Midbrain (tissue), 1 donor: Measurements from ENCODE around the gene IL1RAP.

ENCODE experiments used
- DNase-seq: peaks from one replicate; lab custom pipeline; 2025; lab: John Stamatoyannopoulos, UW

The IL1RAP gene

GRCh38 chr3:190579514-190580137 lies 65.7 kb downstream of the IL1RAP start:
- DNase-seq = no peak

- no peak for DNase-seq
Observed at GRCh38 chr3:190580417-190580816, 66.5 kb downstream of the IL1RAP start.

GRCh38 chr3:190581041-190581541 lies 67.2 kb downstream of the IL1RAP start:
- no peak for DNase-seq

- no peak for DNase-seq
Observed at GRCh38 chr3:190582667-190583066, 68.8 kb downstream of the IL1RAP start.

GRCh38 chr3:190585805-190586630 lies 72.1 kb downstream of the IL1RAP start:
- DNase-seq = no peak

GRCh38 chr3:190586631-190587011 lies 72.7 kb downstream of the IL1RAP start:
- no peak for DNase-seq

GRCh38 chr3:190588570-190588969 lies 74.7 kb downstream of the IL1RAP start:
- DNase-seq = no peak

GRCh38 chr3:190589326-190589725 lies 75.4 kb downstream of the IL1RAP start:
- DNase-seq = no peak

- no peak for DNase-seq
Observed at GRCh38 chr3:190591080-190591479, 77.2 kb downstream of the IL1RAP start.

GRCh38 chr3:190593075-190593474 lies 79.2 kb downstream of the IL1RAP start:
- no peak for DNase-seq

- no peak for DNase-seq
Observed at GRCh38 chr3:190594171-190594570, 80.3 kb downstream of the IL1RAP start.

- no peak for DNase-seq
Observed at GRCh38 chr3:190595179-190595795, 81.4 kb downstream of the IL1RAP start.

GRCh38 chr3:190595807-190596206 lies 81.9 kb downstream of the IL1RAP start:
- no peak for DNase-seq

- no peak for DNase-seq
Observed at GRCh38 chr3:190596349-190597285, 82.7 kb downstream of the IL1RAP start.

- DNase-seq = no peak
Observed at GRCh38 chr3:190597291-190597690, 83.4 kb downstream of the IL1RAP start.

- DNase-seq = no peak
Observed at GRCh38 chr3:190601622-190602021, 87.7 kb downstream of the IL1RAP start.

- DNase-seq = no peak
Observed at GRCh38 chr3:190605385-190605784, 91.5 kb downstream of the IL1RAP start.

- no peak for DNase-seq
Observed at GRCh38 chr3:190606596-190606995, 92.7 kb downstream of the IL1RAP start.

- no peak for DNase-seq
Observed at GRCh38 chr3:190607021-190607420, 93.1 kb downstream of the IL1RAP start.

GRCh38 chr3:190608850-190609589 lies 95.1 kb downstream of the IL1RAP start:
- no peak for DNase-seq
